VCaP (cell line): ENCODE data around the gene FHOD1.

Experiments used
- H3K27ac ChIP-seq: fragments of 450-650 bp; 2 replicates; pipeline ENCODE4 v1.5.1; 2017
- CTCF ChIP-seq: fragments of 450-650 bp; conservative IDR thresholded peaks from 2 replicates; pipeline ENCODE4 v1.5.1; 2017; ENCODE audit warnings: mild to moderate bottlenecking, moderate library complexity

The FHOD1 gene

GRCh38 chr16:67190448-67191399 is 56.6 kb downstream of the FHOD1 start:
- H3K27ac ChIP-seq = no peak overlapping the region
- no peak for TF ChIP-seq CTCF

- H3K27ac ChIP-seq = no peak within 1 kb of the TSS
- no peak for TF ChIP-seq CTCF
Measured at GRCh38 chr16:67190041-67190440, 57.2 kb downstream of the FHOD1 start, which contains the start of gene EXOC3L1. Gene EXOC3L1 (minus strand): TSS chr16:67190136. CDS start chr16:67189676, 460 bp downstream.

DNA sequence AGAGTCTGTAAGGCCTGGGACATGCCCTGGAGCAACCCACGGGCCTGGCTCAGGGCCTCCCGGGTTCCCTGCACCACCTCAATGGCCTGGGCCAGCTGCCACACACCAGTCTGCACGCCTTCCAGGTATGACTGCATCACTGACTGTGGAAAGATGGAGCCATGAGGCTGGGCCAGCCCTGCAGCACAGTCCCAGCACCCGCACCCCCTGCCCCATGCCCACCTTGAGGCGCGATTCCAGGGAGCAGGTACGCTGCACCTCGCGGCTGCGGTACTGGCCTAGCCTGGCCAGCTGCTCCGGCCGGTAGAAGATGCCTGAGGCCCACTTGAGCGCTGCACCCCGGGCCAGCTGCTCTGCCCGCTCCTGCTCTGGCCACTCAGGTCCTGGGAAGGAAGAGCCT is 58.5 kb downstream of the FHOD1 start:
- no peak for TF ChIP-seq CTCF
- H3K27ac ChIP-seq = no peak overlapping the region

GRCh38 chr16:67188323-67188722 is 59.0 kb downstream of the FHOD1 start:
- H3K27ac ChIP-seq = no peak overlapping the region
- no peak for TF ChIP-seq CTCF

DNA sequence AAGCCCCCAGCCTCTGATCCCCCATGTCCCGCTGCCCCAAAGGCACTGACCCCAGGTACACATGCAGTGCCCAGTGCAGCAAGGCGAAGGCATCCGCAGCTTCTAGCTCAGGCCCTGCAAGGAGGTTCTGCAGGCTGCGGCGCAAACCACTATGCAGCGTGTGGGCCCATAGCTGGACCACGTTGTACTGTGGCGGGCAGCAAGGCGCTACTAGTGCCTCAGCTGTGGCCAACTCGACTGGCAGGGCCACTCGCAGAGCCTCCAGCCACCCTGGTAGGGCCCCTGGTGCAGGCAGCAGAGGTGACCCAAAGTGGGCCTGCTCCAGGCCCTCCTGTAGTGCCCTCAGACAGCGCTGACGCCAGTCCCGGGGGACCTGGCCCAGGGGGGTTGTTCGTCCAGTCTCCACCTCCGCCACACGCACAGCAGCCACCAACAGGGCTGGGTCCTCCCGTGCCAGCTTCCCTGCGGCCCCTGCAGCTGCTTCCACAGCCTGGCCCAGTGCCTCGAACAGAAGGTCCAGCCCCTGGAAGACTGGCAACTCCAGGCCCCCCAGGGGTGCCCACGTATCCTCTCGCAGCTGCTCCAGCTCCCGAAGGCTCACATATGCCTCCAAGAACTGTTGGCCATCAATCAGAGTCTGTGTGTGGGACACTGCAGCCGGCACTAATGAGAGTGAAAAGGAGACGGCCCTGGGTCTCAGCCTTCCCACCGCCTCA is 59.9 kb downstream of the FHOD1 start:
- TF ChIP-seq CTCF = no peak
- H3K27ac ChIP-seq = no peak overlapping the region

GRCh38 chr16:67186550-67186950 is 60.7 kb downstream of the FHOD1 start:
- TF ChIP-seq CTCF = no peak
- H3K27ac ChIP-seq = no peak overlapping the region

DNA sequence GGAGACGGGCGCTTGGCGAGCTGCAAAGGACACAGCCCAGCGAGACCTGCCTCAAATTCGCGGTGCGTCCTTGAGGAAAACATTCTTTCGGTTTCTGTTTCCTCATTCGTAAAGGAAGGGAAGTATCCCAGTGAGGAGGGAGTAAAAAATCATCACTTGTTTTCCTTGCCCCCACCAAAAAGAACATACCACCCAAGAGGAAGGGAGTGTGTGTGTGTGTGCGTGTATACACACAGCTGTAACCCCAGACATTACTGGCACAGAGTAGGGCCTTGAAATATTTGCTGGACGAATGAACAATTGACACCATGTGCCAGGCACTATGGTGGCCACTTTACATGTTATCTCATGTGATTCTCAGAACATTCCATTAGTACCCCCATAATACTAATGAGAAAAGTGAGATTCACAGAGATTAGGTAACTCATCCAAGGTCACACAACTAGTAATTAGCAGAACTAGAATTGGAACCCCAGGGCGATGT is 61.6 kb downstream of the FHOD1 start:
- H3K27ac ChIP-seq = no peak overlapping the region
- TF ChIP-seq CTCF = no peak
